ENCODE data around the gene IQSEC1. TPM values are rescaled to one million over a fixed set of nuclear protein-coding genes. Genes with fewer than 3 reads are reported as not detected.

The IQSEC1 gene
- total and polyA plus RNA-seq, 10 of the 15 experiments (the other 5 are each of a cell fraction or from before 2014, with no cell fraction given): 0.92 to 55.2 (median 8.5) TPM

GRCh38 chr3:13092621-13093617, 19.7 kb upstream of the IQSEC1 start:
- in situ Hi-C loops (cut with MboI): no loop called here
- H3K9ac ChIP-seq (ENCODE audit: control insufficient read depth, insufficient read depth, low read length): no peak overlapping the region
- no peaks in the 10 kb centered on the region for H3K79me2 ChIP-seq (ENCODE audit: control insufficient read depth, insufficient read depth, low read length)
- H3K27me3 ChIP-seq (replicated peaks in 1 of 2; ENCODE audit: control insufficient read depth in 2 of 2, insufficient read depth in 2 of 2, low read length in 1 of 2): no peaks in the 10 kb centered on the region
- H2AFZ ChIP-seq (ENCODE audit: control insufficient read depth, low read depth, low read length): no peak overlapping the region
- no peaks in the 10 kb centered on the region for H3K9me3 ChIP-seq (replicated peaks; ENCODE audit: control insufficient read depth, insufficient read depth, low read length)
- TF ChIP-seq ATF7 (IDR thresholded peaks at IDR 0.05; ENCODE audit: low read depth) (no peak), FOXM1 (IDR thresholded peaks at IDR 0.05; ENCODE audit: low read depth, low read length) (no peak), CBFB (IDR thresholded peaks at IDR 0.05; ENCODE audit: low read depth) (no peak), MYC (IDR thresholded peaks at IDR 0.05; ENCODE audit: insufficient read depth, insufficient read length, insufficient replicate concordance, low read length, severe bottlenecking) (no peak), BHLHE40 (IDR thresholded peaks at IDR 0.05; ENCODE audit: borderline replicate concordance in 1 of 2, low read depth in 2 of 2, low read length in 1 of 2) (no peak)
- intact Hi-C loops (cut with micrococcal nuclease; ENCODE audit: unreplicated experiment): loop anchor here (1.0 to 10.0 kb wide), 4 partner anchors 47 to 558 kb away; no protein-coding TSS in a partner anchor
- no peaks in the 10 kb centered on the region for H4K20me1 ChIP-seq (ENCODE audit: control insufficient read depth, insufficient read depth)
- H3K4me2 ChIP-seq (ENCODE audit: control insufficient read depth, insufficient read depth): no peak overlapping the region
- FAIRE-seq (no peak), ATAC-seq (no peak), DNase-seq (ENCODE audit: low read depth, low spot score) (no peak)
- H3K27ac ChIP-seq (ENCODE audit: control insufficient read depth, insufficient read depth): no peak overlapping the region
- H3K4me3 ChIP-seq: no peak overlapping the region
- RAD21 ChIA-PET (ENCODE audit: unreplicated experiment): interaction anchor here (0.9 to 4.8 kb wide), 20 partner anchors 10 to 377 kb away, joined by 3 to 86 read pairs (median 5); no protein-coding TSS in a partner anchor
- 50% methylated on average over 23 of the region's 23 CpGs for WGBS (ENCODE audit: insufficient coverage, insufficient replicate concordance, low lambda C conversion rate, missing lambda C conversion rate)
- peaks cover 16% of the 10 kb centered on the region for H3K4me1 ChIP-seq (ENCODE audit: control insufficient read depth, insufficient read depth, low read length)
- no peaks in the 10 kb centered on the region for H3K36me3 ChIP-seq (ENCODE audit: control insufficient read depth in 2 of 2, insufficient read depth in 2 of 2, low read length in 1 of 2)
- CTCF ChIA-PET: interaction anchor here (0.5 to 6.3 kb wide), 44 partner anchors 10 to 557 kb away, joined by 3 to 146 read pairs (median 5); partner anchors contain the start of gene IQSEC1
- POLR2A ChIA-PET: interaction anchor here (1.3 to 2.0 kb wide), 3 partner anchors 18 to 369 kb away, joined by 3 to 6 read pairs (median 5); no protein-coding TSS in a partner anchor
- SMC1A ChIA-PET (ENCODE audit: uncharacterized antibody, unreplicated experiment): interaction anchor here (0.6 to 4.2 kb wide), 15 partner anchors 10 to 555 kb away, joined by 3 to 86 read pairs (median 6); no protein-coding TSS in a partner anchor
- no TSS peak for BruUV-seq (replicated peaks)

Data from GM12878 (cell line).